ENCODE measurements around the gene FBXO48.
A peak's percentile ranks its signal among the peaks of the same experiment; 100 is the strongest.
"Not testable (repeated sequence)": the region's sequence is repeated elsewhere in the genome, so short reads cannot be mapped to it uniquely, and the experiment has no call there.

The FBXO48 gene, protein sequence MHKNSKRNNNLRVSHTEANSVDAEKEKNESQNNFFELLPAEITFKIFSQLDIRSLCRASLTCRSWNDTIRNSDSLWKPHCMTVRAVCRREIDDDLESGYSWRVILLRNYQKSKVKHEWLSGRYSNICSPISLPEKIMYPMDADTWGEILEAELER

DNA sequence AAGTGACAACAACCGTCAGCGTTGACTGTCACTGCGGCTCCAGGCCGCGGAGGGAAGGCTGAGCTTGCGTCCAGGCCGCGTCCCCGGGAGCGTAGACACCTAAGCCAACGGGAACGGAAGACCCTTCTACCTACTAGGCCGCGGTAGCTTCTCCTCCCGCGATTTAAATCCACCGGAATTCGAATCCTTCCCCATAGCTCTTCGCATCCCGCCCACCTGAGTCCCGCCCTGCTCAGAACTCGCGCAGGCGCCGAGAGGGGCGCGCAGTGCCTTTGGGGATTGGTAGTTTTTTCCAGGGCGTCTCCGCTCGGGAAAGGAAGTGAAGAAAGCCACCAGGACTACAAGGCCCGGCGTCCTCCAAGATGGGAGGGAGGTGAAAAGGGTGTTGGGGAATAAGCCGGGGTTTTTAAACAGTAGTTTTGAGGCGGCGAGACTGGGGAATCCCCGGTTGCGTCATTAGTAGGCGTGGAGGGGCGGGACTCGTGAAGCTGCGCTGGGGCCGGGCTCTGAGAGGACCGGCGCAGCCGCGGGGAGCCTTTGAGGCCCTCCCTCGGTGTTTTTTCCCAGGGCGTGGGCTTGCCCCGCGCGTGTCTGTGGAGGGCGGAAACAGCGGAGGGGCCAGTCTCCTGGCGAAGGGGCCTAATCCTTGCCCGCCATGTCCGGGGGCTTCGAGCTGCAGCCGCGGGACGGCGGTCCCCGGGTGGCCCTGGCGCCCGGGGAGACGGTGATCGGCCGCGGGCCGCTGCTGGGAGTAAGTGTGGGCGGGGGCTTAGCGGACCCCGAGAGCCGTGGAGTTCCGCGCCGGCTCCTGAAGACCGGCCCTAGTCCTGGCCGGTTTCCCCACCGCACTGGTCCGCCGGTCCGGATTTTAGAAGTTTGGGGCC is at the start of gene FBXO48, which contains the start of gene APLF:
Gene FBXO48 (minus strand): TSS at position 218 of the 884 bp plus-strand sequence. CDS start 2,149 bp downstream, outside the sequence.
Gene APLF (plus strand): TSS at position 509 of the 884 bp plus-strand sequence. CDS start 147 bp downstream, at position 656.
- DNase-seq (ENCODE audit: low spot score) = peak; percentile 96

DNA sequence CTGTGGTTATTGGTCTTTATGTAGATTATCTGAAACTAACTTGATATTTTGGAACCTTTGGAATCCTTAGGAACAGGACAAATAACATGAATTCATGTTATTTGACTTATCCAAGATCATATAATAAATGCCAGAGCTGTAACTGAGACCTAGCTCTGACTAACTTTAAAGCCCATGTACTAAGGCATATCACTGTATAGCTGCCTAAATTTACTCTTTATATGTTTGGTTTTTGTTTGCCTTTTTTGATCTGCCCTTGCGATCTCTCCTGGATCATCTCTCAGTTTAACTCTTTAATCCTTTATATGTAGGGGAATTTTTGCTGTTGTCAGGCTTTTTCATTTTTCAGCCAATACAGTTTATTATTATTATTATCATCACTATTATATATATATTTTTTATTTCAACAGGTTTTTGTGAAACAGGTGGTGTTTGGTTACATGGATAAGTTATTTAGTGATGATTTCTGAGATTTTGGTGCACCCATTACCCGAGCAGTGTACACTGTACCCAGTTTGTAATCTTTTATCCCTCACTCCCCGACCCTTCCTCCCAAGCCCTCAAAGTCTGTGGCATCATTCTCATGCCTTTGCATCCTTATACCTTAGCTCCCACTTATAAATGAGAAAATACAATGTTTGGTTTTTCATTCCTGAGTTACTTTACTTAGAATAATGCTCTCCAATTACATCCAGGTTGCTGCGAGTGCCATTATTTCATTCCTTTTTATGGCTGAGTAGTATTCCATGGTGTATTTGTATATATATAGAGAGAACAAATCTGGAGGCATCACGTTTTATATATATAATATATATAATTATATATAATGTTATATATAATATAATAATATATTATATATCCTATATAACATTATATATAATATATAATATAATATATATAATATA is 49.2 kb upstream of the FBXO48 start:
- DNase-seq (ENCODE audit: low spot score) = no peak

DNA sequence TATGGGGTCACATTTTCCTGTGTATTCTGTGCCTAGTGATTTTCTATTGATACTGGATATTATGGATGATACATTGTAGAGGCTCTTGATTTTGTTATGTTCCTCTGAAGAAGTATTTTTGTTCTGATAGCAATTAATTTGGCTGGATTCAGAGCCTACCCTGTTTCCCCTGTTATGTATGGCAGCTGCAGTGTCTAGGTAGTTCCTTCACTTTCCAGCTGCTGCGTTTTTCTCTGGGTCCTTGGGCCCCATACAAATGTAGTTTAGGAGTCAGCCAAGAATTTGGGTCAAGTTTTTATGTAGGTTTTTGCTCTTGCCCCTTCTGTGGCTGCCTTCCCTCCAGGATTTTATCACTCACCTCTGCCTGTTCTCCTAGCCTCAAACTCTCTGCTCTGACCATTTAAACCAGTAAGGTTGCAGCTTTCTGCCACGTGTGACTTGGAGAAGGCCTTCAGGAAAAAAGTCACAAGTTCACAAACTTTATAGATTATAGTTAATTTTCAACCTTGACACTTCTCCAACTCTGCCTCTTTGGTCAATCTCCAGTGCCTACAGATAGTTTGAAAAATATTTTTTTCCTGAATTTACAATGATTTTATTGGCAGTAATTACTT is 47.3 kb upstream of the FBXO48 start:
- no peak for DNase-seq (ENCODE audit: low spot score)

DNA sequence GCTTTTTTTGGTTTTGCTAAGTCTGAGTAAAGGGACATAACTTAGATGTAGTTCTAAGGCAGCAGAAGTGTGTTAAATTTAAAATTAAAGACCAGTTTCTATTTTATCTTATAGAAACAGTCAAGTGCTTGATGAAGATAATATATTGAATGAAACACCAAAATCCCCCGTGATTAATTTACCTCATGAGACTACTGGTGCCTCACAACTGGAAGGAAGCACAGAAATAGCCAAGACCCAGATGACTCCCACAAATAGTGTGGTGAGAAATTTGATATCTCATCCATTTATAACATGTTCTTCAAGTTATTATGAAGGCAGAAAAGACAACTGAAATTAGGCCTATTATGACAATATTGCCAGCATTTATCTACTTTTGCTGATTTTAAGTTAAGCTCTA is 45.9 kb upstream of the FBXO48 start:
- no peak for DNase-seq (ENCODE audit: low spot score)

DNA sequence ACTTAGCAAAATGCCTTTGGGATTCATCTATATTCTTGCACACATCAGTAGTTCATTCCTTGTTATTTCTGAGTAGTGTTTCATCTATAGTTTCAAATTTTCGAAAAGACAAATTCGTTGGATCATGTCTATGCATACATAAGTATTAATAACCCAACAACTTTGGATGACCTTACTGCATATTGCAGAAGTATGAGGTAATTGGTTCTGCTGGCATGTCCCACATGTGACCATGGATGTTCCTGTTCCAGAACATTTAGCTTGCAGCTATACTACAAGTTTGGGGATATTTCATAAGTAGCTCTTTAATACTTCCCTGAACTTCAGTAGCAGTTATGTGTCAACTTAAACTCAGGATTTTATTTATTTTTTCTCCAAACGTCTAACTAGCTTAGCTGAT is 45.2 kb upstream of the FBXO48 start:
- no peak for DNase-seq (ENCODE audit: low spot score)

DNA sequence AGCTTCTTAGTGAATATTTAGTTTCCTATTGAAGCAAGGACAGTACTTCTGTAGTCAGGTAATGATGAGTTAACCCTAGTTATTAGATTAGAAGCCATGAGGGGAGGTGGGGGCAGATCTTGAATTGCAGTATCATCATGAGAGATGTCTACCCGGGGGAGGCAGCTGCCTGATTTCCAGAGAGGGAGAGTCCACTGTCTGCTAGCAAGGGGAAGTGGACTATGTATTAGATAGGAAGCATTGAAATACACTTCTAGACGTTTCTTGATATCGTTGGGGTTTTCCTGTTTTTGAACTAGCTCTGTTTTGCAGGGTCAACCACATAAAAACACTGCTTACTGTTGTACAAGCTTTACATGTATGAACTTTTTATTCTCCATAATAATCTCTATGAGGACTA is 39.1 kb upstream of the FBXO48 start:
- no peak for DNase-seq (ENCODE audit: low spot score)

DNA sequence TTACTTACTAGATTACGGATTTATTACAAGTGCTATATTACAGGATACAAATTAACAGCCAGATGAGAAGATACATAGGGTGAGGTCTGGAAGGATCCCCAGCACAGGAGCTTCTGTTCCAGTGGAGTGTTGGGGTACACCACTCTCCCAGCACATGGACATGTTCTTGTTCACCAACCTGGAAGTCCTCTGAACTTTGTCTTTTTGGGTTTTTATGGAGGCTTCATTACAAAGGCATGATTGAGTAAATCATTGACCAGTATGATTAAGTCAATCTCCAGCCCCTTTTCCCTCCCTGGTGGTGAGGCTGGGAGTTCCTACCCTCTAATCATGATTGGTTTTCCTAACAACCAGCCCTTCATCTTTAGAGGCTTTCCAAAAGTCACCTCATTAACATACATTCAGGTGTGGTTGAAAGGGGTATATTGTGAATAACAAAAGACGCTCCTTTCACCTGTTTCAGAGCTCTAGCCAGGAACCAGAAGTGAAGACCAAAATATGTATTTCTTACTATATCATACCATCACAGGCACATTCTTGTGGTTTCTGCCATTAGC is 38.6 kb upstream of the FBXO48 start:
- no peak for DNase-seq (ENCODE audit: low spot score)

DNA sequence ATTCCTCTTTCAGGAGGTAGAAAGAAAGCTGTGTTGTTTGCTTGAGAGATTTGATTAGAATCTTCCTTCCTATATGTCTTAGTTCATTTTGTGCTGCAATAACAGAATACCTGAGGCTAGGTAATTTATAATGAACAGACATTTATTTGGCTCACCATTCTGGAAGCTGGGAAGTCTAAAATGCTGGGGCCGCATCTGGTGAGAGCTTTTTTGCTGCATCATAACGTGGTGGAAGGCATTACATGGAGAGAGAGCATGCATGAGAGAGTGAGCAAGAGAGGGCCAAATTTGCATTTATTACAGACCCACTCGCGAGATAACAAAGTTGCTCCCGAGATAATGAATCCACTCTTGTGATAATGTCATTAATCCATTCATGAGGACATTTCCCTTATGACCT is 34.7 kb upstream of the FBXO48 start:
- no peak for DNase-seq (ENCODE audit: low spot score)

DNA sequence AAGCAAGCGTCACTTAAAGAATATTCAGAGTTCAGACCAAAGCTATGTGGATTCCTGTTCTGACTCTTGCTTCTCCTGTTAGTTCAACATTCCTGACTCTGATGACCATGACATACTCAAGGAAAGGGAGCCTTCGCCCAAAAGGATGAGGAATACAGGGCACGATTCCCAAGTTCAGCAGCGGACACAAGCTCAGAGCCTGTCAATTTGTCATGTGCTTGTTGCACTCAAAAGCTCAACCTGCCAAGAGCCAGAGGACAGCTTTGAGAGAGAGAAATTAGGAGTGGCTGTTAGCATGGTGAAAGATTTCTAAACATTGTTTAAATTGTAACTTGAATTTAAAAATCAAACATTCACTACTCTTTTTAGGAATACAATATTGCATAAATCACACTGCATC is 33.6 kb upstream of the FBXO48 start:
- no peak for DNase-seq (ENCODE audit: low spot score)

DNA sequence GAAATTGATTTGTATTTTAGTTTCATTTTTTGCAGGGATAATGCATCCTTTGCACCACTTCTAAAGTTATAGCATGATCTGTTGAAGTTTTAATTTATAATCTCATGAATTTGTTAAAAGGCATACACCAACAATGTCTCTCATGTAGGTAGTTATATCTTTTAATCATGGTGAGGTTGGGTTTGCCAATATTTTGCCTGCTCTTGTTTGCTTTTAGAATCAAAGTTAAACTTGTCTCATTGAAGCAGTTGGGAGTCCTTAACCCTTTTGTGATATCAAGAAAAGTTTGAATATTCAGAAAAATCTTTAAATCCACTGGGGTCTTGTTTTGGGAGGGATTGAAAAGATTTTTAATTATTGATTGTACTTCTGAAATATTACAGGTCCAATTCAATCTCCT is 32.0 kb upstream of the FBXO48 start:
- DNase-seq (ENCODE audit: low spot score) = no peak

DNA sequence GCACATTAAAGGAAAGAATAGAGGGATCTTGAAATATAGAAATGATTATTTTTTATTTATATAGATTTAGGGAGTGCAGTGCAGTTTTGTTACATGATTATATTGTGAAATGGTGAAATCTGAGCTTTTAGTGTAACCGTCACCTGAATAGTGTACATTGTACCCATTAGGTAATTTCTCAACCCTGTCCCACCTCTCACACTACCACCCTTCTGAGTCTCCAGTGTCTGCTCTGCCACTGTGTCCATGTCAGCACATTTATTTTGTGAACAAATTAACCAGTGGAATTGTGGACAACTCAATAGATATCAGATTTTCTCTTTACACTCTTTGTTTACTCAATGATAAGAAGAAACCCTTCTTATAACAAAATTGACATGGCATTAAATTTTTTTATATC is 24.5 kb upstream of the FBXO48 start:
- DNase-seq (ENCODE audit: low spot score) = no peak

DNA sequence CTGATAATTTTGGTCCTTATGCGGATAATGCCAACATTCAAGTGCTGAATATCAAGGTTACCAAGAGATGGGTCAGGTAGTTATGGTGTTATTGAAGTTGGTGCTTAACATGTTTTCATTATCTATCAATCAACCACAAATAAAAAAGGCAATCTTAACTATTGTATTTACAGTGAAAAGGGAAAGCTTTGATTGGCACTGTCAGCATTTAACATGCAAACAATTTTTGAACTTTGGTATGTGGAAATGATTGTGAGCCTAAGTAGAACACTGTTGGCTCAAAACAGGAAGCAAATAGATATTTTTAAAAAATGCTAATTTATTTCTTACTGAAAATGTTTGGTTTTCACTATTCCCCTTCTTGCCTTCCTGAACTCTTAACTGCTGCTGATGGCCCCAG is 22.2 kb upstream of the FBXO48 start:
- no peak for DNase-seq (ENCODE audit: low spot score)

DNA sequence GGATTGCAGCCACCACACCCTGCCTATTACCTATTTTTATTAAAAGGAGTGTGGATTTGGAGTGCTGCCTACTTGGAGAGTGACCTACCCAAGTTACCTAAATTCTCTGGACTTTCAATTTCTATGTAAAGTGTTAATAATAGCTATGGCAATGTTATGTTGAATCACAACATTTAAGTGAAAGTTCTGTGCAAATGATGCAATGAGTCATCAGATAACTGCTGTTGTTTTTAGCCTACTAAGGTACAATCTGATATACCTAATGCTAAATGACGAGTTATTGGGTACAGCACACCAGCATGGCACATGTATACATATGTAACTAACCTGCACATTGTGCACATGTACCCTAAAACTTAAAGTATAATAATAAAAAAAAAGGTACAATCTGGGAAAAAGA is 21.5 kb upstream of the FBXO48 start:
- not testable (repeated sequence) for DNase-seq (ENCODE audit: low spot score)

DNA sequence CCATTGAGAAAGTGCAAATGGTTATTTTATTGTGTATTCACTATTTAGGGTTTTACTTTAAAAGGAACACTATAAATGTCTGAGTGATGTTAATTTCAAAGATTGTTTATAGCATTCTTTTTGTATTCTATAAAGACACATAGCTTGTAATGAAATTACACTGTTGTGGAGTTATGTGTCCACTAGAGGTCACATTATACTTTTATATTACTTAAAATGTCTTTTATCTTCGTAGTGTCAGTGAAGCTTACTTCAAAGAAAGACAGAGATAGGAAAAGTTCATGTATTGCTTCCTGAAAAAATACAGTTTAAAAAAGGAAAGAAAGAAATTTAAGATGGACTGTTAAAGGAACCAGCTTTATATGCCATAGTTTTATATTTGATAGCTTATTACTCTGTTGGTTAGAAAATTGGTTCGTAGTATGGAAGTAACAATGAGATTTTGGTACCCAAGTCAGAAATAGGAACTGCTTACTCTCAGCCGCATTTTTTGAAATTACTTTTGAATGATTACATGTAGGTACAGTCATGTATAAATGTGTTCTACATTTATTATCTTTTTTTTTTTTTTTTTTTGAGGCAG is 20.8 kb upstream of the FBXO48 start:
- DNase-seq (ENCODE audit: low spot score) = peak; percentile 35

DNA sequence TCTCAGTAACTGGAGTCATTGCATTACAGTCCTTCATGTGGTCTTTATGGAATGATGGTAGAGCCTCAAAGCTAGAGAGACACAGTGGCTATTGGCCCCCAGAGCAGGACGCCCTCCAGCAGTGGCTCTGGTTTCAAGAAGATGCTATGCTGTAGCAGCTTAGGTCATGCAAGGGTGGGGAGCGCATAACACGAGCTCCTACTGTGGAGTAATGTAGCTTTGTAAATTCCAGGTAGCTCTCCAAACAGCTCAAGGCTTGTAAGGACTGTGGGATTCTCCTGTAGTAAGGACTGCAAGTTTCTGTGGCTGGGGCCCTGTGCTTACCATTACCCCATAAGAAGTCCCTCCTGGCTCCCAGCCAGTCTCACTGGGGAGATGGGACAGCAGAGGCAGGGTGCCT is 15.9 kb upstream of the FBXO48 start:
- DNase-seq (ENCODE audit: low spot score) = no peak

DNA sequence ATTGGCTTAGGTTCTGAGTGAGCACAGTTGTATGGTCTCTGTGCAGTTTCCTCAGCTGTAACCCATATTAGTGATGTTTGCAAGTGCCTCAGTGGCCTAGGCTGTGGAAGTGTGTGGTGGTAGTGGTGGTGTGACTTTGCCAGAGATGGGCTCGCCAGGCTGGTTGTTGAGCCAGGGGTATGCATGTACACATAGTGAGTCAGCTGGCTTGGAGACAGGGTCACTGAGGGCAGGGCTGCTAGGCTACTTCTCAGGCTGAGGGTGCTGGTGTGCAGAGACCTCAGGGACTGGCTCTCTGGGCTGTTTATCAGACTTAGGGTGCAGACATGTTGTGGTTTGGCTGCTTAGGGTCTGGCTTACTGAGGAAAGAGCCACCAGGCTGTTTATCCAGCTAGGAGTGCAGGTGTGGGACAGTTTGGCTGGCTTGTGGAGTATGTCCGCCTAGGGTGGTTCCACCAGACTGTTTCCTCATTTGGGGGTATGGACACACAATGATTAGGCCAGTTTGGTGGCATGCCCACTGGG is 15.3 kb upstream of the FBXO48 start:
- no peak for DNase-seq (ENCODE audit: low spot score)

DNA sequence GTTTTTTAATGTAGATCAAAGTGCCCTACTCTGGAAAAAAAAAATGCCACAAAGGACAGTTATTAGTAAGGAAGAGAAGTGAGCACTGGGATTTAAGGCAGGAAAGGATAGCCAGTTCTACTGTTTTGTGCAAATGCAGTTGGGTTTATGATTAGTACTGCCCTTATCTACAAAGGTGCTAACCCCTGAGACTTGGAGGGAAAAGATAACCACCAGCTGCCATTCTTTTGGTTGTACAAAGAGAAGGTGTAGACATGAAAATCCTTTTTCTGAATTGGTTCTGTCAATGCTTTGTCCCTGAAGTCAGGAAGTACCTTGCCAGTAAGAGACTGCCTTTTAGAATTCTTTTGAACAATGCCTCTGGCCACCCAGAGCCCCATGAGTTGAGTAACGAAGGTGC is 11.6 kb upstream of the FBXO48 start:
- DNase-seq (ENCODE audit: low spot score) = no peak

DNA sequence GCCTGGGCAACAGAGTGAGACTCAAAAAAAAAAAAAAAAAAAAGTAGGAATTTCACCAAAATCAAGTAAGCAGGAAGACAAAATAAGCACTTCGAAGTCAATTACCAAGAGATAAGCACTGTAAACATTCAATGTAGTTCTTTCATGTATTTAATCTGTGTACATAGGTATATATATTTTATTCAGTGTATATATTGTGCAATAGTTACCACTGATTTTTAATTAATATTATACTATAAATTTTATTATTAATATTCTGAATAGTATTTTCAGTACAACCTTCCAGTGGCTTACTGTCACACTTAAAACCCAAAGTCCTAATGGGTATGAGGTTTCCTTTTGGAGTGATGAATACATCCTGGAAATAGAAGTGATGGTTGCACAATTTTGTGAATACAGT is 9.4 kb upstream of the FBXO48 start:
- no peak for DNase-seq (ENCODE audit: low spot score)

DNA sequence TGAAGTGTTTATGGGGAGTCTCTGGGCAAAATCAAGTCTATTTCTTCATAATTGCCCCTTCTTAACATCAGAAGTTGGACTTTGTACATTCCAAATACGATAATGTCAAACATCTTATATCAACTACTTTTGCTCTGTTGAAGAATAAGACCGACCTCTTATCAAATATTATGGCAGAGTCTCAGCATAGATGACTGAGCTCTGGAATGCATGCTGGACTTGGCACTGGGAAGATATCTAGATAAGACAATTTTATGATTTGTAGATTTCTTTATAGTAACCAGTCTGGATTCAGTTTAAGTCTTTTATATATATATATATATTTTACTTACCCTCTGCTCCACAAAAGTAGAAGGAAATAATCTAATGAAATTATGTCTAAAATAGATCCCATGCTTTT is 8.5 kb upstream of the FBXO48 start:
- no peak for DNase-seq (ENCODE audit: low spot score)

DNA sequence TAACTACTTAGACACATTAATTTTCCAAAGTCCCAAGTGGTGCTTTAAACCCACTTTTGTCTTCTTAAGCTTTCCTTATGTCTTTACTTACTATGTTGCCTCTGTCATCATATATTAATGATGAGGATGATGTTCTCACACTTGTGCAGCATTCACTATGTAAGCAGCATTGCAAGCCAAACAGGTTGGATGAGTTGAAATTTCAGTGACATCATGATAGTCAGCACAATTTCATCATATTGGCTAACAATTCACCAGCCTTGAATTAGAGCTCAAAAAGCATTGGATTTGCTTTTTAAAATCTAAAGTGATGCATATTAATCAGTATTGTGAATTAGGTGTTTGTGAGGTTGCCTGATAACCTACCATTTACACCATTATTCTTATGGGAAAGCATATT is 8.0 kb upstream of the FBXO48 start:
- DNase-seq (ENCODE audit: low spot score) = no peak

DNA sequence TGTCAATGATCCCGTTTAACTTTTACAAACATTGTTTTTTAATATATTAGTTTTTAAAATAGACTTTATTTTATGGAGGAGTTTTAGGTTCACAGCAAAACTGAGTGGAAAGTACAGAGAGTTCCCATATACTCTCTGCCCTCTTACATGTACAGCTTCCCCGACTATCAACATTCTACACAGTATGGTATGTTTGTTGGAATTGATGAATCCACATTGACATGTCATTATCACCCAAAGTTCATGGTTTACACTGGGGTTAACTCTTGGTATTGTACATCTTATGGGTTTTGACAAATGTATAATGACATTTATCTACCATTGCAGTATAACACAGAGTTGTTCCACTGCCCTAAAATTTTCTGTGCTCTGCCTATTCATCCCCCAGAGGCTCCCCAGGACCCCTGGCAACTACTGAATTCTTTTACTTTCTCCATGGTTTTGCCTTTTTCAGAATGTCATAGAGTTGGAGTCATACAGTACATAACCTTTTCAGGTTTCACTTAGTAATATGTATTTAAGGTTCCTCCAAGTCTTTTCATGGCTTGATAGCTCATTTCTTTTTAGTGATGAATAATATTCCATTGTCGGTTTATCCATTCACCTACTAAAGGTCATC is 5.8 kb upstream of the FBXO48 start:
- no peak for DNase-seq (ENCODE audit: low spot score)
